Kasumi-1 (cell line): ENCODE results near the gene RCAN1.

ENCODE experiments used
- DNase-seq, 2 experiments: peaks; one replicate each; lab custom pipeline; 2025; lab: John Stamatoyannopoulos, UW

The RCAN1 gene

GRCh38 chr21:34598931-34599400, 15.9 kb downstream of the RCAN1 start:
- no peak for DNase-seq

GRCh38 chr21:34597406-34597805, 17.5 kb downstream of the RCAN1 start:
- DNase-seq, result no peak

GRCh38 chr21:34596561-34597271, 18.2 kb downstream of the RCAN1 start:
- DNase-seq, result no peak

- no peak for DNase-seq
Observed at GRCh38 chr21:34595457-34595856, 19.5 kb downstream of the RCAN1 start.

GRCh38 chr21:34594566-34595234, 20.2 kb downstream of the RCAN1 start:
- DNase-seq, result no peak

GRCh38 chr21:34593954-34594531, 20.9 kb downstream of the RCAN1 start:
- no peak for DNase-seq

- DNase-seq, result no peak
Observed at GRCh38 chr21:34593423-34593822, 21.5 kb downstream of the RCAN1 start.

GRCh38 chr21:34592120-34592955, 22.6 kb downstream of the RCAN1 start:
- DNase-seq, result no peak

GRCh38 chr21:34590520-34590919, 24.4 kb downstream of the RCAN1 start:
- DNase-seq, result no peak

GRCh38 chr21:34589511-34590282, 25.2 kb downstream of the RCAN1 start:
- DNase-seq, result peak in 1 of 2 experiments; percentile 9

GRCh38 chr21:34583926-34584563, 30.9 kb downstream of the RCAN1 start:
- DNase-seq, result no peak

- DNase-seq, result peak; percentile 58 to 60
Observed at GRCh38 chr21:34582506-34583150, 32.3 kb downstream of the RCAN1 start.

- no peak for DNase-seq
Observed at GRCh38 chr21:34580181-34580700, 34.7 kb downstream of the RCAN1 start.

GRCh38 chr21:34579411-34579810, 35.5 kb downstream of the RCAN1 start:
- DNase-seq, result no peak

GRCh38 chr21:34576041-34576511, 38.8 kb downstream of the RCAN1 start:
- DNase-seq, result no peak

GRCh38 chr21:34574601-34575529, 40.0 kb downstream of the RCAN1 start:
- no peak for DNase-seq

GRCh38 chr21:34571994-34572393, 42.9 kb downstream of the RCAN1 start:
- no peak for DNase-seq

GRCh38 chr21:34570313-34570712, 44.6 kb downstream of the RCAN1 start:
- no peak for DNase-seq
